Ovary (tissue), 9 donors: ENCODE data around the gene BEX1. TPM values are rescaled to one million over a fixed set of nuclear protein-coding genes. Genes with fewer than 3 reads are reported as not detected.

Experiments
- DNase-seq, 5 donors: peaks; one replicate each; pipeline ENCODE4 v3.0.0-alpha.2; 2019 to 2020
- H3K27ac ChIP-seq, 2 donors: fragments of 200-600 bp; one replicate each; pipeline versions ENCODE4 v1.5.1 to v1.8.0; 2019 to 2022
- H3K27me3 ChIP-seq: fragments of 200-600 bp; one replicate; pipeline ENCODE4 v1.8.0; 2022
- H3K36me3 ChIP-seq: fragments of 200-600 bp; sonication (generic); one replicate; pipeline ENCODE4 v1.5.1; 2019
- H3K4me1 ChIP-seq: one replicate; pipeline ENCODE4 v1.8.1; 2013; ENCODE audit warnings: mild to moderate bottlenecking, moderate library complexity; ENCODE audit not compliant: insufficient read depth
- H3K4me3 ChIP-seq: fragments of 200-600 bp; sonication (generic); one replicate; pipeline ENCODE4 v1.5.1; 2017
- H3K9me3 ChIP-seq, 2 donors: fragments of 200-600 bp in 1 of 2; sonication (generic) in 1 of 2; one replicate each; pipeline versions ENCODE4 v1.5.1 to v1.8.1; 2013 to 2019; ENCODE audit warnings: mild to moderate bottlenecking in 1 of 2, moderate library complexity in 1 of 2
- CTCF ChIP-seq, 3 donors: fragments of 450-650 bp in 2 of 3; fragments of 200-600 bp in 1 of 3; IDR thresholded peaks; one replicate each; pipeline versions ENCODE4 v1.5.1 to v1.8.0; 2016 to 2022; ENCODE audit warnings: antibody characterized with exemption in 3 of 3, mild to moderate bottlenecking in 1 of 3
- EP300 ChIP-seq: sonication (generic); formaldehyde crosslinking; IDR thresholded peaks from one replicate; pipeline ENCODE4 v1.6.1; 2017; ENCODE audit warnings: antibody characterized with exemption
- POLR2A ChIP-seq: fragments of 450-650 bp; IDR thresholded peaks from one replicate; pipeline ENCODE4 v1.6.1; 2017; ENCODE audit warnings: antibody characterized with exemption, mild to moderate bottlenecking, moderate library complexity
- WGBS, 3 donors: extraction: QIAGEN DNeasy Blood & Tissue Kit in 1 of 3; methylation state at CpG; one replicate each; pipeline versions ENCODE4 v1.1.5 to v1.1.7; 2013 to 2017; 5-methylcytosine and 5-hydroxymethylcytosine counted together
- intact Hi-C, 4 donors: fragments of 100-400 bp; cut with DNase I; formaldehyde crosslinking; loops; one replicate each; pipeline versions ENCODE4 v1.11.0 to v1.15.1; 2022 to 2023
- polyA plus RNA-seq, 2 donors: library from polyadenylated mRNA; stranded (reverse); fragments of 200-250 nt in 1 of 2; fragments of 350-450 nt in 1 of 2; fragmentation: Illumina TruSeq in 1 of 2; extraction: RNeasy Lipid Tissue Mini Kit (QIAGEN cat#74804) in 1 of 2; gene quantifications; one replicate each; pipeline ENCODE4 v1.2.3, GENCODE V29; 2013 to 2014
- total RNA-seq, 7 donors: library from RNA; depleted of rRNA in 2 of 7; stranded (reverse); fragments of >200 nt in 2 of 7; fragmentation: NEBNext Ultra II Directional in 3 of 7; extraction: Animal tissue kit (Norgen Biotek cat#: 25700) in 3 of 7; gene quantifications; one replicate each; pipeline versions ENCODE4 v1.1.0 to v1.2.4, GENCODE V29; 2016 to 2023
- donor health status: DM: no; HTN: no; CAD: no; lungs with moderate emphysema.
- donor health status: DM: no; HTN: no; CAD: no.
- donor health status: Bipolar disorder and iron deficiency.
- donor health status: DM: yes; HTN: yes; CAD: no.
- donor health status: DM: no; HTN: no; CAD: no.
- donor health status: DM: yes; HTN: yes; CAD: no.

Gene BEX1
- total and polyA plus RNA-seq, 9 donors, result 8.3 to 48.9 (median 17.1) TPM

GRCh38 chrX:103017542-103017941, 46.4 kb downstream of the BEX1 start:
- Histone ChIP-seq H3K4me3 (no peak overlapping the region), H3K4me1 (no peaks in the 10 kb centered on the region), H3K27ac (no peak overlapping the region), H3K9me3 (no peaks in the 10 kb centered on the region), H3K36me3 (no peaks in the 10 kb centered on the region), H3K27me3 (no peaks in the 10 kb centered on the region)
- 25 to 32% (median 30%) methylated on average over 4 of the region's 4 CpGs for WGBS, 3 donors
- intact Hi-C loops, result no loop called here
- no peak for TF ChIP-seq CTCF (IDR thresholded peaks at IDR 0.05)
- TF ChIP-seq EP300, result no peak
- no peak for TF ChIP-seq POLR2A
- no peak for DNase-seq

GRCh38 chrX:103012945-103013344, 51.0 kb downstream of the BEX1 start:
- Histone ChIP-seq H3K36me3 (no peaks in the 10 kb centered on the region), H3K4me1 (no peaks in the 10 kb centered on the region), H3K9me3 (no peaks in the 10 kb centered on the region), H3K27me3 (no peaks in the 10 kb centered on the region), H3K4me3 (no peak overlapping the region), H3K27ac (no peak overlapping the region)
- intact Hi-C loops, result no loop called here
- WGBS, 3 donors, result 73 to 77% (median 76%) methylated on average over 3 of the region's 3 CpGs
- TF ChIP-seq EP300 (no peak), POLR2A (no peak), CTCF (IDR thresholded peaks at IDR 0.05) (no peak)
- DNase-seq, result no peak

Other genes starting within 250 kb of the BEX1 start
- 1 to 10 TPM in 3 of 7 donors, under 1 TPM in 3, not detected in 1; 0.47 to 3.7 (median 0.96) TPM for gene RAB40AL, start 126.9 kb downstream of the BEX1 start, total RNA-seq
- not detected for gene RAB40AL, start 126.9 kb downstream of the BEX1 start, polyA plus RNA-seq
- gene NXF3, start 29.0 kb upstream of the BEX1 start, total RNA-seq, result 10 to 100 TPM in 1 of 7 donors, 1 to 10 TPM in 4, under 1 TPM in 1, not detected in 1; 0.58 to 65.3 (median 1.6) TPM
- gene NXF3, start 29.0 kb upstream of the BEX1 start, polyA plus RNA-seq, result under 1 TPM; 0.23 to 0.27 TPM
- gene BEX4, start 150.9 kb upstream of the BEX1 start, total RNA-seq, result 10 to 100 TPM; 51.0 to 75.3 (median 60.9) TPM
- gene BEX4, start 150.9 kb upstream of the BEX1 start, polyA plus RNA-seq, result 100 to 1,000 TPM; 101 to 124 TPM
- 10 to 100 TPM; 41.8 to 72.0 (median 56.8) TPM for gene TCEAL8, start 191.0 kb upstream of the BEX1 start, total RNA-seq
- 100 to 1,000 TPM in 1 of 2 donors, 10 to 100 TPM in 1; 67.6 to 121 TPM for gene TCEAL8, start 191.0 kb upstream of the BEX1 start, polyA plus RNA-seq
- 1 to 10 TPM in 5 of 7 donors, under 1 TPM in 1, not detected in 1; 0.50 to 4.0 (median 2.2) TPM for gene TCEAL5, start 212.6 kb upstream of the BEX1 start, total RNA-seq
- gene TCEAL5, start 212.6 kb upstream of the BEX1 start, polyA plus RNA-seq, result 1 to 10 TPM; 2.3 to 3.6 TPM
- 10 to 100 TPM; 29.5 to 67.0 (median 52.9) TPM for gene BEX2, start 246.8 kb upstream of the BEX1 start, total RNA-seq
- 10 to 100 TPM; 55.9 to 79.4 TPM for gene BEX2, start 246.8 kb upstream of the BEX1 start, polyA plus RNA-seq